GM19193 (cell line): ENCODE data around the gene MAGEA4.

ENCODE experiments used
- POLR2A ChIP-seq: IDR thresholded peaks from 4 replicates; pipeline ENCODE4 v1.6.1; 2011; ENCODE audit not compliant: insufficient read depth, insufficient read length; ENCODE audit errors: extremely low read depth

MAGEA4 gene

GRCh38 chrX:151919610-151920009 lies 6.9 kb downstream of the MAGEA4 start:
- TF ChIP-seq POLR2A = no peak

- no peak for TF ChIP-seq POLR2A
Observed at GRCh38 chrX:151920101-151920500, 7.4 kb downstream of the MAGEA4 start.

GRCh38 chrX:151920530-151920929 lies 7.8 kb downstream of the MAGEA4 start:
- TF ChIP-seq POLR2A = no peak

- TF ChIP-seq POLR2A = no peak
Observed at GRCh38 chrX:151921292-151921691, 8.6 kb downstream of the MAGEA4 start.

GRCh38 chrX:151921866-151922265 lies 9.2 kb downstream of the MAGEA4 start:
- no peak for TF ChIP-seq POLR2A

GRCh38 chrX:151922692-151923091 lies 10.0 kb downstream of the MAGEA4 start:
- no peak for TF ChIP-seq POLR2A

- no peak for TF ChIP-seq POLR2A
Observed at GRCh38 chrX:151923648-151924047, 11.0 kb downstream of the MAGEA4 start.

- TF ChIP-seq POLR2A = no peak
Observed at GRCh38 chrX:151929126-151929525, 16.4 kb downstream of the MAGEA4 start.

GRCh38 chrX:151935358-151935757 lies 22.7 kb downstream of the MAGEA4 start:
- TF ChIP-seq POLR2A = no peak

- no peak for TF ChIP-seq POLR2A
Observed at GRCh38 chrX:151938172-151938571, 25.5 kb downstream of the MAGEA4 start.

GRCh38 chrX:151954730-151955129 lies 42.0 kb downstream of the MAGEA4 start:
- TF ChIP-seq POLR2A = no peak

- no peak for TF ChIP-seq POLR2A
Observed at GRCh38 chrX:151958101-151958500, 45.4 kb downstream of the MAGEA4 start.

GRCh38 chrX:151962034-151962433 lies 49.3 kb downstream of the MAGEA4 start:
- no peak for TF ChIP-seq POLR2A

GRCh38 chrX:151966236-151966635 lies 53.5 kb downstream of the MAGEA4 start:
- TF ChIP-seq POLR2A = no peak

GRCh38 chrX:151970027-151970426 lies 57.3 kb downstream of the MAGEA4 start:
- no peak for TF ChIP-seq POLR2A

- TF ChIP-seq POLR2A = no peak
Observed at GRCh38 chrX:151970661-151971060, 58.0 kb downstream of the MAGEA4 start.

GRCh38 chrX:151973060-151973661 lies 60.5 kb downstream of the MAGEA4 start:
- TF ChIP-seq POLR2A = no peak
